Measurements from ENCODE around the gene CRISP3.

DNA sequence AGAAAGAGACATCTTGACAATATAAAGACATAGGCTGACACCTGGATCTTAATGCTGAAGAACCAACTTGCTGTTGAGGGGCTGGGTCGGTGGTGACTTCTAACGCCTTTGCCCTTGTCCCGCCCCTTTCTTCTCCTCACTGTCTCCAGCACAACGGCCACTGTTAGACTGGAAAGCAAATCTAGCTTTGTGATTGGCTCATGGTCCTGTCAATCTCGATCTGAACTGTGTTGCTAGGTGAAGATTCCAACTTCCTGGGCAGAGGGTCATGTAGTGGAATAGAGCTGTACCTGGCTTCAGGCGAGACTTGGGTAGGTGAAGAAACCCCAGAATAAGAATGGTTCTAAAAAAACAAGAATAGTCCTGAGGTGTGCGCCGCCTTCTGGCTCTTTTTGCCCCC is 43.0 kb upstream of the CRISP3 start, which contains the start of gene PGK2:
- TF ChIP-seq CTCF (conservative IDR thresholded peaks at IDR 0.05) (no peak), EZH2 (IDR thresholded peaks at IDR 0.05; ENCODE audit: low read depth) (no peak)
